Measurements from ENCODE around the gene LAMC1.

GRCh38 chr1:183137782-183138181 lies 114.6 kb downstream of the LAMC1 start:
- TF ChIP-seq POLR2A (IDR thresholded peaks at IDR 0.05) (no peak), CTCF (IDR thresholded peaks at IDR 0.05) (no peak), POLR2AphosphoS5 (IDR thresholded peaks at IDR 0.05) (no peak)
